Aorta (tissue), 5 donors: ENCODE measurements around the gene MAP4K4. TPM values are rescaled to one million over a fixed set of nuclear protein-coding genes. Genes with fewer than 3 reads are reported as not detected.

ENCODE experiments used
- ATAC-seq: fragments of 200-7000 bp; cut with Tn5 transposase; one replicate; pipeline ENCODE4 v1.9.1; 2022; ENCODE audit warnings: moderate library complexity; ENCODE audit not compliant: low FRiP score
- DNase-seq, 2 donors: peaks; one replicate each; pipeline ENCODE4 v3.0.0-alpha.2; 2020
- H3K27ac ChIP-seq, 2 donors: one replicate each; pipeline ENCODE4 v1.5.1; 2013; ENCODE audit warnings: low read length in 2 of 2, mild to moderate bottlenecking in 2 of 2, moderate library complexity in 2 of 2, control low read depth in 1 of 2, inconsistent platforms in 1 of 2, low read depth in 1 of 2
- H3K27me3 ChIP-seq, 2 donors: one replicate each; pipeline ENCODE4 v1.6.1; 2013; ENCODE audit warnings: control low read depth in 1 of 2, low read length in 1 of 2, mild to moderate bottlenecking in 1 of 2, moderate library complexity in 1 of 2; ENCODE audit not compliant: insufficient read depth in 2 of 2, control insufficient read depth in 1 of 2
- H3K36me3 ChIP-seq, 2 donors: one replicate each; pipeline ENCODE4 v1.6.1; 2013; ENCODE audit warnings: control low read depth in 1 of 2, low read length in 1 of 2, mild to moderate bottlenecking in 1 of 2; ENCODE audit not compliant: insufficient read depth in 2 of 2, control insufficient read depth in 1 of 2
- H3K4me1 ChIP-seq, 2 donors: one replicate each; pipeline ENCODE4 v1.6.1; 2013; ENCODE audit warnings: low read length in 2 of 2, control low read depth in 1 of 2, mild to moderate bottlenecking in 1 of 2, moderate library complexity in 1 of 2; ENCODE audit not compliant: insufficient read depth in 2 of 2, control insufficient read depth in 1 of 2
- H3K4me3 ChIP-seq, 2 donors: one replicate each; pipeline ENCODE4 v1.5.1; 2013; ENCODE audit warnings: low read length in 2 of 2, control low read depth in 1 of 2, mild to moderate bottlenecking in 1 of 2
- H3K9me3 ChIP-seq: one replicate; pipeline ENCODE4 v1.6.1; 2013; ENCODE audit warnings: mild to moderate bottlenecking, low read length; ENCODE audit not compliant: control insufficient read depth
- WGBS, 2 donors: extraction: QIAGEN DNeasy Blood & Tissue Kit; methylation state at CpG; one replicate each; pipeline ENCODE4 v1.1.7; 2013; 5-methylcytosine and 5-hydroxymethylcytosine counted together
- intact Hi-C, 2 donors: fragments of 100-400 bp; cut with DNase I; formaldehyde crosslinking; loops; one replicate each; pipeline versions ENCODE4 v1.14.2 to v1.15.0; 2022
- polyA plus RNA-seq, 2 donors: library from polyadenylated mRNA; stranded (reverse); fragments of 200-250 nt; gene quantifications; one replicate each; pipeline ENCODE4 v1.2.3, GENCODE V29; 2013
- total RNA-seq, 2 donors: library from RNA; stranded (reverse); fragmentation: NEBNext Ultra II Directional; extraction: Animal tissue kit (Norgen Biotek cat#: 25700); gene quantifications; one replicate each; pipeline ENCODE4 v1.2.1, GENCODE V29; 2021
- donor health status: healthy with polysubstance abuse.
- donor health status: Bipolar disorder and iron deficiency.
- donor health status: DM: no; HTN: no; CAD: no.
- donor health status: DM: no; HTN: no; CAD: no.
- donor health status: DM: yes; HTN: yes; CAD: no.

Gene MAP4K4
- total and polyA plus RNA-seq, 4 donors, result 22.9 to 112 (median 58.5) TPM

DNA sequence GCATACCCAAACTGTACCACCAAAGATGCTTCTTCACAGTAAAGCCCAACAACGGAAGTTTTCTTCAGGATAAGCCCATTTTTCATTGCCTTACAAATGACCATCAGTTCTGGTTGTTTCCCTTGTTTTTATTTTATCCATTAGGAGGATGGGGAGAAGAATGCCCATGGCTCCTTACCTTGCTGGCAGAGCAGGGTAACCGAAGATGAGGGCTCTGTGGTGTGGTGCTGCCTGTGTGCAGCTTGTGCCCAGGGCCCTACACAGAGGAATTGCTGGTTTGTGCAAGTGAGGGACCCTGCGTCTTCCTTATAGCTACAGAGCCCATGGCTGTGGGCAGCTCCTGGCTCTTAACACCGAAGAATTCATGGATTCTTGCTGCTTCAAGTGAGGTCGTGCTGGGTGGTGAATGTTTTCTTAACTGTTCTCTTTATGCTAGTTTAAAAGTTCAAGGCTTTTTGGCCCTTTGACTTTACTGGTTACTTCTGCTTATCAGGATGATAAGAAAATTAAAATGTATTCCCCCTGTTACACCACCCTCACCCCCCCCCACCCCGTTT lies 110.6 kb downstream of the MAP4K4 start:
- no peaks in the 10 kb centered on the region for H3K36me3 ChIP-seq
- H3K9me3 ChIP-seq, result no peaks in the 10 kb centered on the region
- H3K27me3 ChIP-seq, result no peaks in the 10 kb centered on the region
- intact Hi-C loops, result no loop called here
- no peak for DNase-seq
- WGBS, 2 donors, result 35 to 43% methylated on average over 6 of the region's 6 CpGs
- H3K4me1 ChIP-seq, result peaks cover 0 to 6% of the 10 kb centered on the region in 2 donors
- no peak overlapping the region for H3K27ac ChIP-seq
- no peak overlapping the region for H3K4me3 ChIP-seq
- no peak for ATAC-seq

GRCh38 chr2:101809698-101810097 lies 112.2 kb downstream of the MAP4K4 start:
- ATAC-seq, result no peak
- no peak overlapping the region for H3K4me3 ChIP-seq
- intact Hi-C loops, result loop anchor here in 1 of 2 donors (10.0 kb wide), 1 partner anchor 45 kb away; no protein-coding TSS in a partner anchor
- H3K9me3 ChIP-seq, result no peaks in the 10 kb centered on the region
- no peak for DNase-seq
- H3K27me3 ChIP-seq, result no peaks in the 10 kb centered on the region
- no peak overlapping the region for H3K27ac ChIP-seq
- peaks cover 0 to 4% of the 10 kb centered on the region in 2 donors for H3K4me1 ChIP-seq
- H3K36me3 ChIP-seq, result no peaks in the 10 kb centered on the region

DNA sequence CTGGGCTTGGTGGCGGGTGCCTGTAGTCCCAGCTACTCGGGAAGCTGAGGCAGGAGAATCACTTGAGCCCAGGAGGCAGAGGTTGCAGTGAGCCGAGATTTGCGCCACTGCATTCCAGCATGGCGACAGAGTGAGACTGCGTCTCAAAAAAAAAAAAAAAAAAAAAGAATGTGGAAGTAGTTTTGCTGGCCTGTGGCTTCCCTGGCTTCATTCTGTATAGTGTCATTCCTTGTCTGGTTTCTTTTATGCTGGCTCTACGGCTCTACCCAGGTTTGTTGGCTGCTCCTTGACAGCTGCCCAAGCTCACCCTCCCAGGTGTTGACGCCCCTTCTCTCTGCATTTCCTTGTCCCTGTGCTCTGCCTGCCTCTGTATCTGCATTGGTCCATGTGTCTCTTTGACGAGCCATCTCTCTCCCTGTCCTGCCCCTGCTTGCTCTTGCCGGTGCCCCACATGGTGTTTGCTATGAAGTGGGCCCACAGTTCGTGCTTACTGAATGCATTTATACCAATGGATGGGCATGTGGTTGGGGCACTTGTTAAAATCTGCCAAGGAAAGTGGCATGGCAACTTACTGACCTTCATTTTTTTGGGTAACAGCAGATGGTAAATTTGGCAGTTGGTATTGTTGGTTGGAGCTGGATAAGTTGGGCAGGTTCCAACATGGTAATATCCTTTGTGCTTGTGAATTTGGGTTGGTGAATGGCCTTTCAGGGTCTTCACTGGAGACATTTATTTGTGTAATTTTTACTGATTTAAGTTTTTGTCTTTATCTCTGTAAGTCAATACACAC lies 113.9 kb downstream of the MAP4K4 start:
- intact Hi-C loops, result loop anchor here in 1 of 2 donors (10.0 kb wide), 1 partner anchor 47 kb away; no protein-coding TSS in a partner anchor
- H3K27ac ChIP-seq, result no peak overlapping the region
- no peaks in the 10 kb centered on the region for H3K36me3 ChIP-seq
- no peaks in the 10 kb centered on the region for H3K9me3 ChIP-seq
- ATAC-seq, result no peak
- H3K4me1 ChIP-seq, result peaks cover 0 to 3% of the 10 kb centered on the region in 2 donors
- 91 to 94% methylated on average over 10 to 11 of the region's 11 CpGs for WGBS, 2 donors
- H3K4me3 ChIP-seq, result no peak overlapping the region
- H3K27me3 ChIP-seq, result no peaks in the 10 kb centered on the region
- no peak for DNase-seq

DNA sequence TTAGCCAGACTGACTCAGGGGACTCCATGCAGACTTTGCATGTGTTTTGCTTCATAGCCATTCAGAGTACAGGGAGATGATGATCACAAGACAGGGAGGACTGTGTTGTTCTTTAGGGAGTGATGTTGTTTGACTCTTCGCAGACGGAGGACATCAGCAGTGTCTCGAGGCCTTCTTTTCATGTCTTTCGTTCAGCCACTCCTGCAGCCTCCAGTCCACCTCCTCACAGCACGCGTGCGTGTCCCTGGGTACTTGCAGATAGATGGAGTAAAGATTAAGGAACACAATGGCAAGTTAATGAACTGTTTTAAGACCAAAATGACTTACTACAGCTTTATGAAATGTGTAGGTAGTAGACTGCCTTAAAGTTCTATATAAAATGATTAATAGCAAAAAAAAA lies 114.7 kb downstream of the MAP4K4 start:
- H3K27ac ChIP-seq, result no peak overlapping the region
- no peaks in the 10 kb centered on the region for H3K9me3 ChIP-seq
- H3K4me1 ChIP-seq, result peaks cover 0 to 4% of the 10 kb centered on the region in 2 donors
- 96 to 98% methylated on average over 7 of the region's 7 CpGs for WGBS, 2 donors
- no peak for DNase-seq
- intact Hi-C loops, result loop anchor here in 1 of 2 donors (10.0 kb wide), 1 partner anchor 47 kb away; no protein-coding TSS in a partner anchor
- H3K36me3 ChIP-seq, result no peaks in the 10 kb centered on the region
- no peak overlapping the region for H3K4me3 ChIP-seq
- no peak for ATAC-seq
- no peaks in the 10 kb centered on the region for H3K27me3 ChIP-seq

- Histone ChIP-seq H3K27me3 (no peaks in the 10 kb centered on the region), H3K9me3 (no peaks in the 10 kb centered on the region), H3K4me1 (peaks cover 0 to 2% of the 10 kb centered on the region in 2 donors), H3K36me3 (no peaks in the 10 kb centered on the region), H3K27ac (no peak overlapping the region), H3K4me3 (no peak overlapping the region)
- DNase-seq, result no peak
- whole genome bisulfite sequencing, 2 donors, result 83 to 91% methylated on average over 2 of the region's 2 CpGs
- intact Hi-C loops, result loop anchor here in 1 of 2 donors (10.0 kb wide), 1 partner anchor 50 kb away; no protein-coding TSS in a partner anchor
- ATAC-seq, result no peak
Measured at GRCh38 chr2:101814752-101815151, 117.2 kb downstream of the MAP4K4 start.

GRCh38 chr2:101815154-101815553 lies 117.6 kb downstream of the MAP4K4 start:
- ATAC-seq (no peak), DNase-seq (no peak)
- Histone ChIP-seq H3K9me3 (no peaks in the 10 kb centered on the region), H3K4me1 (peaks cover 0 to 2% of the 10 kb centered on the region in 2 donors), H3K36me3 (no peaks in the 10 kb centered on the region), H3K27ac (no peak overlapping the region), H3K27me3 (no peaks in the 10 kb centered on the region), H3K4me3 (no peak overlapping the region)
- intact Hi-C loops, result loop anchor here in 1 of 2 donors (10.0 kb wide), 1 partner anchor 50 kb away; no protein-coding TSS in a partner anchor
- 97 to 98% methylated on average over 3 of the region's 3 CpGs for WGBS, 2 donors

GRCh38 chr2:101815739-101816391 lies 118.4 kb downstream of the MAP4K4 start:
- Histone ChIP-seq H3K4me1 (peaks cover 0 to 2% of the 10 kb centered on the region in 2 donors), H3K27me3 (no peaks in the 10 kb centered on the region), H3K9me3 (no peaks in the 10 kb centered on the region), H3K36me3 (no peaks in the 10 kb centered on the region), H3K27ac (no peak overlapping the region), H3K4me3 (no peak overlapping the region)
- WGBS, 2 donors, result 65 to 69% methylated on average over 14 of the region's 14 CpGs
- intact Hi-C loops, result loop anchor here in 1 of 2 donors (10.0 kb wide), 1 partner anchor 51 kb away; no protein-coding TSS in a partner anchor
- ATAC-seq, result no peak
- no peak for DNase-seq

DNA sequence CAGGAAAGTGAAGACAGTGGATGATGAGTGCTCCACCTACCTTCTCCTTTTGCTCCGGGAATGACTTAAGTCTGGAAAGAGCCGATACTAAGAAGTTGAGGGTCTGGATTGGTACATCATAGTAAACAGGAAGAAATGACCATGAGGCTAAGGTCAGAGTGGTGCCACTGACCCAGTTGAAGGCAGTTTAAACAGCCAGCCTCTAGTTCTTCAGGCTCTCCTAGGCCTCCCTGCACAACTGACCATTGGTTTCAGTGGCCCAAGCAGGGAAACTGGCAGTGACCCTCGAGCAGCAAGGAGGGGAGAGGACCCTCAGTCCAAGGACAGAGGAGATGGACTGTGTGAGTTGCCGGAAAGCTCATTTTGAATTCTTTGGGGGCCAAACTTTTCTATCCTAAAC lies 119.1 kb downstream of the MAP4K4 start:
- Histone ChIP-seq H3K4me3 (no peak overlapping the region), H3K36me3 (no peaks in the 10 kb centered on the region), H3K27me3 (no peaks in the 10 kb centered on the region), H3K4me1 (peaks cover 0 to 2% of the 10 kb centered on the region in 2 donors), H3K9me3 (no peaks in the 10 kb centered on the region), H3K27ac (no peak overlapping the region)
- intact Hi-C loops, result loop anchor here in 1 of 2 donors (10.0 kb wide), 1 partner anchor 52 kb away; no protein-coding TSS in a partner anchor
- DNase-seq (no peak), ATAC-seq (no peak)
- WGBS, 2 donors, result 82% methylated on average over 4 of the region's 4 CpGs
